IPS-20b (cell line): Measurements from ENCODE around the gene PRDM2.

ENCODE experiments used
- H3K27ac ChIP-seq: one replicate; pipeline ENCODE4 v1.5.1; 2013; ENCODE audit warnings: low read length
- H3K27me3 ChIP-seq: 2 replicates; pipeline ENCODE4 v1.6.1; 2013; ENCODE audit warnings: mild to moderate bottlenecking, low read length, inconsistent platforms; ENCODE audit not compliant: insufficient read depth
- H3K36me3 ChIP-seq: 2 replicates; pipeline ENCODE4 v1.6.1; 2013; ENCODE audit warnings: low read depth, mild to moderate bottlenecking, inconsistent platforms, low read length, moderate library complexity; ENCODE audit not compliant: insufficient read depth
- H3K4me1 ChIP-seq: 2 replicates; pipeline ENCODE4 v1.6.1; 2013; ENCODE audit warnings: mild to moderate bottlenecking, control low read depth, inconsistent platforms, low read length, moderate library complexity; ENCODE audit not compliant: insufficient read depth
- H3K4me3 ChIP-seq: 2 replicates; pipeline ENCODE4 v1.5.1; 2013; ENCODE audit warnings: mild to moderate bottlenecking, low read length, inconsistent platforms
- H3K9ac ChIP-seq: 2 replicates; pipeline ENCODE4 v1.6.1; 2013; ENCODE audit warnings: low read depth, mild to moderate bottlenecking, inconsistent platforms, low read length, moderate library complexity
- H3K9me3 ChIP-seq: 2 replicates; pipeline ENCODE4 v1.6.1; 2013; ENCODE audit warnings: mild to moderate bottlenecking, low read depth, low read length, inconsistent platforms; ENCODE audit not compliant: insufficient read depth

The PRDM2 gene

GRCh38 chr1:13808729-13809131, 108.7 kb downstream of the PRDM2 start:
- no peaks in the 10 kb centered on the region for H3K36me3 ChIP-seq
- H3K4me3 ChIP-seq: no peak overlapping the region
- H3K27me3 ChIP-seq: no peaks in the 10 kb centered on the region
- no peak overlapping the region for H3K9ac ChIP-seq
- no peak overlapping the region for H3K27ac ChIP-seq
- no peaks in the 10 kb centered on the region for H3K9me3 ChIP-seq
- H3K4me1 ChIP-seq: no peaks in the 10 kb centered on the region

GRCh38 chr1:13809461-13810159, 109.6 kb downstream of the PRDM2 start:
- Histone ChIP-seq H3K27ac (no peak overlapping the region), H3K4me1 (no peaks in the 10 kb centered on the region), H3K4me3 (no peak overlapping the region), H3K36me3 (no peaks in the 10 kb centered on the region), H3K9ac (no peak overlapping the region), H3K27me3 (no peaks in the 10 kb centered on the region), H3K9me3 (no peaks in the 10 kb centered on the region)

- Histone ChIP-seq H3K27me3 (no peaks in the 10 kb centered on the region), H3K36me3 (no peaks in the 10 kb centered on the region), H3K9me3 (no peaks in the 10 kb centered on the region), H3K9ac (no peak overlapping the region), H3K27ac (no peak overlapping the region), H3K4me3 (no peak overlapping the region), H3K4me1 (no peaks in the 10 kb centered on the region)
Observed at GRCh38 chr1:13812456-13813397, 112.7 kb downstream of the PRDM2 start.

- no peaks in the 10 kb centered on the region for H3K9me3 ChIP-seq
- no peak overlapping the region for H3K27ac ChIP-seq
- H3K9ac ChIP-seq: no peak overlapping the region
- no peaks in the 10 kb centered on the region for H3K4me1 ChIP-seq
- H3K36me3 ChIP-seq: no peaks in the 10 kb centered on the region
- no peak overlapping the region for H3K4me3 ChIP-seq
- no peaks in the 10 kb centered on the region for H3K27me3 ChIP-seq
Observed at GRCh38 chr1:13813398-13814012, 113.5 kb downstream of the PRDM2 start.

GRCh38 chr1:13814131-13814530, 114.1 kb downstream of the PRDM2 start:
- Histone ChIP-seq H3K9me3 (no peaks in the 10 kb centered on the region), H3K27ac (no peak overlapping the region), H3K4me3 (no peak overlapping the region), H3K9ac (no peak overlapping the region), H3K27me3 (no peaks in the 10 kb centered on the region), H3K4me1 (no peaks in the 10 kb centered on the region), H3K36me3 (no peaks in the 10 kb centered on the region)

GRCh38 chr1:13816016-13816760, 116.2 kb downstream of the PRDM2 start:
- Histone ChIP-seq H3K27ac (no peak overlapping the region), H3K4me1 (no peaks in the 10 kb centered on the region), H3K36me3 (no peaks in the 10 kb centered on the region), H3K4me3 (no peak overlapping the region), H3K9me3 (no peaks in the 10 kb centered on the region), H3K27me3 (no peaks in the 10 kb centered on the region), H3K9ac (no peak overlapping the region)

- no peaks in the 10 kb centered on the region for H3K27me3 ChIP-seq
- no peak overlapping the region for H3K27ac ChIP-seq
- no peaks in the 10 kb centered on the region for H3K36me3 ChIP-seq
- H3K4me3 ChIP-seq: no peak overlapping the region
- H3K9ac ChIP-seq: no peak overlapping the region
- H3K9me3 ChIP-seq: no peaks in the 10 kb centered on the region
- no peaks in the 10 kb centered on the region for H3K4me1 ChIP-seq
Observed at GRCh38 chr1:13817906-13818305, 117.9 kb downstream of the PRDM2 start.

- Histone ChIP-seq H3K36me3 (no peaks in the 10 kb centered on the region), H3K4me1 (no peaks in the 10 kb centered on the region), H3K9me3 (no peaks in the 10 kb centered on the region), H3K27me3 (no peaks in the 10 kb centered on the region), H3K4me3 (no peak overlapping the region), H3K27ac (no peak overlapping the region), H3K9ac (no peak overlapping the region)
Observed at GRCh38 chr1:13818926-13819325, 118.9 kb downstream of the PRDM2 start.

GRCh38 chr1:13819642-13820041, 119.7 kb downstream of the PRDM2 start:
- Histone ChIP-seq H3K36me3 (no peaks in the 10 kb centered on the region), H3K4me1 (no peaks in the 10 kb centered on the region), H3K9ac (no peak overlapping the region), H3K4me3 (no peak overlapping the region), H3K27ac (no peak overlapping the region), H3K9me3 (no peaks in the 10 kb centered on the region), H3K27me3 (no peaks in the 10 kb centered on the region)

- H3K36me3 ChIP-seq: no peaks in the 10 kb centered on the region
- H3K9me3 ChIP-seq: no peaks in the 10 kb centered on the region
- no peak overlapping the region for H3K9ac ChIP-seq
- no peaks in the 10 kb centered on the region for H3K27me3 ChIP-seq
- H3K4me3 ChIP-seq: no peak overlapping the region
- no peak overlapping the region for H3K27ac ChIP-seq
- no peaks in the 10 kb centered on the region for H3K4me1 ChIP-seq
Observed at GRCh38 chr1:13820055-13820454, 120.1 kb downstream of the PRDM2 start.

GRCh38 chr1:13820456-13820855, 120.5 kb downstream of the PRDM2 start:
- Histone ChIP-seq H3K27me3 (no peaks in the 10 kb centered on the region), H3K36me3 (no peaks in the 10 kb centered on the region), H3K27ac (no peak overlapping the region), H3K9me3 (no peaks in the 10 kb centered on the region), H3K4me3 (no peak overlapping the region), H3K9ac (no peak overlapping the region), H3K4me1 (no peaks in the 10 kb centered on the region)
